IMR-90 (cell line): ENCODE measurements around the gene ZFPL1. TPM values are rescaled to one million over a fixed set of nuclear protein-coding genes. Genes with fewer than 3 reads are reported as not detected.

Experiments used
- ATAC-seq: fragments of 200-7000 bp; cut with Tn5 transposase; 2 replicates; pipeline ENCODE4 v1.9.1; 2020; ENCODE audit warnings: low read depth, mild to moderate bottlenecking, moderate library complexity
- BruUV-seq: library from RNA; stranded (reverse); fragments of 400-500 nt; replicated peaks from 2 replicates; lab custom pipeline; 2021; lab: Mats Ljungman, UMichigan
- CTCF ChIA-PET: fragments of 300-600 bp; formaldehyde crosslinking; extraction: SDS; loops from one replicate; lab custom pipeline; 2021; ENCODE audit warnings: antibody characterized with exemption; lab: Yijun Ruan, JAX
- POLR2A ChIA-PET: fragments of 300-600 bp; sonication (Branson Sonifier 250); formaldehyde crosslinking; loops from one replicate; lab custom pipeline; 2022; ENCODE audit warnings: antibody characterized with exemption; ENCODE audit not compliant: unreplicated experiment; lab: Charles Lee
- DNase-seq: peaks from one replicate; pipeline ENCODE4 v3.0.0; 2013
- H2AFZ ChIP-seq: replicated peaks from 2 replicates; pipeline ENCODE3; 2013; ENCODE audit warnings: low read length, mild to moderate bottlenecking; ENCODE audit not compliant: poor library complexity
- H2AK5ac ChIP-seq: 2 replicates; pipeline ENCODE4 v1.6.1; 2013; ENCODE audit warnings: low read depth, low read length, inconsistent platforms
- H2AK9ac ChIP-seq: replicated peaks from 2 replicates; pipeline ENCODE3; 2013; ENCODE audit warnings: mild to moderate bottlenecking, low read depth, low read length, moderate library complexity; ENCODE audit not compliant: poor library complexity
- H2BK120ac ChIP-seq: 2 replicates; pipeline ENCODE4 v1.6.1; 2013; ENCODE audit warnings: low read depth, low read length, inconsistent platforms
- H2BK15ac ChIP-seq: 3 replicates; pipeline ENCODE4 v1.6.1; 2013; ENCODE audit warnings: low read depth, low read length, inconsistent platforms
- H2BK20ac ChIP-seq: 2 replicates; pipeline ENCODE4 v1.6.1; 2013; ENCODE audit warnings: low read depth, mild to moderate bottlenecking, inconsistent platforms, low read length, moderate library complexity
- H2BK5ac ChIP-seq: 2 replicates; pipeline ENCODE4 v1.6.1; 2013; ENCODE audit warnings: mild to moderate bottlenecking, low read depth, low read length, inconsistent platforms; ENCODE audit not compliant: poor library complexity, severe bottlenecking
- H3K14ac ChIP-seq: replicated peaks from 2 replicates; pipeline ENCODE4 v1.6.1; 2013; ENCODE audit warnings: low read depth, low read length, inconsistent platforms
- H3K18ac ChIP-seq: 2 replicates; pipeline ENCODE4 v1.6.1; 2013; ENCODE audit warnings: low read depth, low read length, control low read depth
- H3K23ac ChIP-seq: 2 replicates; pipeline ENCODE4 v1.6.1; 2013; ENCODE audit warnings: low read depth, low read length, inconsistent platforms
- H3K27ac ChIP-seq: 2 replicates; pipeline ENCODE4 v1.5.1; 2013; ENCODE audit warnings: mild to moderate bottlenecking, control low read depth, low read length; ENCODE audit not compliant: insufficient read depth
- H3K27me3 ChIP-seq: 2 replicates; pipeline ENCODE4 v1.6.1; 2013; ENCODE audit warnings: low read length; ENCODE audit not compliant: control insufficient read depth, insufficient read depth
- H3K36me3 ChIP-seq: 2 replicates; pipeline ENCODE4 v1.6.1; 2013; ENCODE audit warnings: low read length, mixed read lengths; ENCODE audit not compliant: control insufficient read depth, insufficient read depth
- H3K4ac ChIP-seq: 2 replicates; pipeline ENCODE4 v1.6.1; 2013; ENCODE audit warnings: low read depth, low read length, inconsistent platforms
- H3K4me1 ChIP-seq: 2 replicates; pipeline ENCODE4 v1.6.1; 2013; ENCODE audit warnings: low read length, mixed read lengths; ENCODE audit not compliant: control insufficient read depth, insufficient read depth
- H3K4me2 ChIP-seq: 2 replicates; pipeline ENCODE4 v1.6.1; 2013; ENCODE audit warnings: low read depth, mild to moderate bottlenecking, control low read depth, low read length, moderate library complexity
- H3K4me3 ChIP-seq: 2 replicates; pipeline ENCODE4 v1.5.1; 2013; ENCODE audit warnings: low read depth, mild to moderate bottlenecking, control low read depth, low read length, moderate library complexity; ENCODE audit not compliant: insufficient read depth
- H3K56ac ChIP-seq: 2 replicates; pipeline ENCODE4 v1.6.1; 2013; ENCODE audit warnings: low read length, inconsistent platforms; ENCODE audit not compliant: insufficient read depth; ENCODE audit errors: extremely low read depth
- H3K79me1 ChIP-seq, 2 experiments: 2 replicates each; pipeline ENCODE4 v1.6.1; 2013; ENCODE audit warnings: low read length in 2 of 2, inconsistent platforms in 1 of 2, low read depth in 1 of 2
- H3K9ac ChIP-seq: 2 replicates; pipeline ENCODE4 v1.6.1; 2013; ENCODE audit warnings: low read depth, low read length, control low read depth
- H3K9me1 ChIP-seq: 2 replicates; pipeline ENCODE4 v1.6.1; 2013; ENCODE audit warnings: low read length, inconsistent platforms; ENCODE audit not compliant: insufficient read depth
- H3K9me3 ChIP-seq: 2 replicates; pipeline ENCODE4 v1.6.1; 2013; ENCODE audit warnings: low read length; ENCODE audit not compliant: control insufficient read depth, insufficient read depth
- H4K20me1 ChIP-seq: 2 replicates; pipeline ENCODE4 v1.6.1; 2013; ENCODE audit warnings: low read length, inconsistent platforms; ENCODE audit not compliant: insufficient read depth
- H4K5ac ChIP-seq: 2 replicates; pipeline ENCODE4 v1.6.1; 2013; ENCODE audit warnings: mild to moderate bottlenecking, low read depth, low read length, control low read depth
- H4K8ac ChIP-seq, 2 experiments: 2 replicates each; pipeline ENCODE4 v1.6.1; 2013; ENCODE audit warnings: low read depth in 2 of 2, low read length in 2 of 2, control low read depth in 1 of 2, inconsistent platforms in 1 of 2
- H4K91ac ChIP-seq: 2 replicates; pipeline ENCODE4 v1.6.1; 2013; ENCODE audit warnings: low read depth, low read length, inconsistent platforms; ENCODE audit not compliant: insufficient read depth
- BHLHE40 ChIP-seq: fragments of 150-350 bp; IDR thresholded peaks from 2 replicates; pipeline ENCODE4 v1.6.1; 2016; ENCODE audit warnings: mild to moderate bottlenecking, low read depth, low read length
- CEBPB ChIP-seq: IDR thresholded peaks from 2 replicates; pipeline ENCODE4 v1.6.1; 2012; ENCODE audit warnings: low read depth, low read length, improper control_type of control experiment
- CHD1 ChIP-seq: IDR thresholded peaks from 2 replicates; pipeline ENCODE4 v1.6.1; 2012; ENCODE audit warnings: low read depth, low read length, improper control_type of control experiment
- FOS ChIP-seq: fragments of 150-350 bp; IDR thresholded peaks from 2 replicates; pipeline ENCODE4 v1.6.1; 2016; ENCODE audit warnings: low read depth, low read length
- MAZ ChIP-seq: IDR thresholded peaks from 2 replicates; pipeline ENCODE4 v1.6.1; 2012; ENCODE audit warnings: low read depth, mild to moderate bottlenecking, low read length, improper control_type of control experiment, moderate library complexity, borderline replicate concordance
- MXI1 ChIP-seq: IDR thresholded peaks from 2 replicates; pipeline ENCODE4 v1.6.1; 2012; ENCODE audit warnings: low read depth, mild to moderate bottlenecking, low read length, moderate library complexity, borderline replicate concordance
- NFE2L2 ChIP-seq: fragments of 150-350 bp; IDR thresholded peaks from 2 replicates; pipeline ENCODE4 v1.6.1; 2016; ENCODE audit warnings: low read depth, mild to moderate bottlenecking, low read length
- POLR2A ChIP-seq: IDR thresholded peaks from 2 replicates; pipeline ENCODE4 v1.6.1; 2012; ENCODE audit warnings: mild to moderate bottlenecking, low read depth, low read length
- RAD21 ChIP-seq: IDR thresholded peaks from 2 replicates; pipeline ENCODE4 v1.6.1; 2012; ENCODE audit warnings: low read length, improper control_type of control experiment
- RFX5 ChIP-seq: IDR thresholded peaks from 2 replicates; pipeline ENCODE4 v1.8.0; 2012; ENCODE audit warnings: low read depth, mild to moderate bottlenecking, low read length, moderate library complexity
- SMC3 ChIP-seq: fragments of 150-350 bp; IDR thresholded peaks from 2 replicates; pipeline ENCODE4 v1.6.1; 2016; ENCODE audit warnings: low read depth, mild to moderate bottlenecking, antibody characterized with exemption, low read length, moderate library complexity
- WGBS, 2 experiments: methylation state at CpG; one replicate each; pipeline versions ENCODE4 v1.1.5 to v1.1.7; 2013; ENCODE audit warnings: missing lambda C conversion rate in 2 of 2; ENCODE audit not compliant: insufficient read length in 1 of 2; ENCODE audit errors: extremely low coverage in 2 of 2; 5-methylcytosine and 5-hydroxymethylcytosine counted together
- dilution Hi-C: fragments of 300-500 bp; cut with HindIII; formaldehyde crosslinking; loops from one replicate; pipeline ENCODE4 v1.14.3; 2018; ENCODE audit warnings: low sequenced_read_pairs; ENCODE audit not compliant: unreplicated experiment
- in situ Hi-C: fragments of 300-500 bp; cut with MboI; formaldehyde crosslinking; loops from 3 replicates; pipeline ENCODE4 v1.14.3; 2019; ENCODE audit warnings: low sequenced_read_pairs, inconsistent platforms, mixed read lengths
- intact Hi-C: fragments of 100-400 bp; cut with micrococcal nuclease; formaldehyde crosslinking; loops from 2 replicates; pipeline ENCODE4 v1.10.0; 2022
- polyA plus RNA-seq, 3 experiments: library from polyadenylated mRNA; depleted of rRNA; stranded (reverse); fragments of >200 nt; gene quantifications; 2 replicates each; pipeline ENCODE4 v1.2.3, GENCODE V29; 2012; ENCODE audit warnings: low replicate concordance in 1 of 3
- total RNA-seq: library from RNA; depleted of rRNA; stranded (reverse); fragments of >200 nt; gene quantifications from 2 replicates; pipeline ENCODE4 v1.2.3, GENCODE V29; 2012
- TF ChIP-seq, protein P1 (sequence below): fragments of 150-350 bp; IDR thresholded peaks from 2 replicates; pipeline ENCODE4 v1.6.1; 2017; ENCODE audit warnings: mild to moderate bottlenecking, antibody characterized with exemption, low read length, low read depth
- TF ChIP-seq, protein P2 (sequence below): fragments of 150-350 bp; IDR thresholded peaks from 2 replicates; pipeline ENCODE4 v1.6.1; 2016; ENCODE audit warnings: low read depth, mild to moderate bottlenecking, low read length, moderate library complexity, borderline replicate concordance
- TF ChIP-seq, protein P3 (sequence below): conservative IDR thresholded peaks from 2 replicates; pipeline ENCODE4 v1.5.1; 2012; ENCODE audit warnings: mild to moderate bottlenecking, low read depth, low read length, improper control_type of control experiment

ZFPL1 gene
- total and polyA plus RNA-seq, 2 of the 4 experiments (the other 2 are of a cell fraction) = 24.0 to 67.5 TPM

DNA sequence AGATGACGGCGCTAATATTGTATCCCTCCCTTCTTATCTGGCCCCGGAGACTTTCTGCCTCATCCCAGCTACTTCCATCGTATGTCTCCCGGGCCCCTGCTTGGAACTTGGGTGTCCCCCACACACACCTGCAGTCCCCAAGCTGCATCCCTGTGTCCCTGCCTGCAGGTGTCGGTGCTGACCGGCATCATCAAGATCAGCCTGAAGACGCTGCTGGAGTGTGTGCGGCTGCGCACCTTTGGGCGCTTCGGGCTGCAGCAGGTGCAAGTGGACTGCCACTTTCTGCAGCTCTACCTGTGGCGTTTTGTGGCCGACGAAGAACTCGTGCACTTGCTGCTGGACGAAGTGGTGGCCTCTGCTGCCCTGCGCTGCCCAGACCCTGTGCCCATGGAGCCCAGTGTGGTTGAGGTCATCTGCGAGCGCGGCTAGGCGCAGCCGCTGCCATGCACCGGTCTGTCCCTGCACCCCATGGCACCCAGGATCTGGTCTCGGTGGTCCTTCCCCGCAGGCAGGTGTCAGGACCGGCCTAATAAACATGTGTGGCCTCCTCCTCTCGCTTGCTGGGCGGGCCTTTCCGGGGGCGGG is 27.2 kb downstream of the ZFPL1 start:
- no peak overlapping the region for H3K18ac ChIP-seq
- DNase-seq (no peak), ATAC-seq (no peak)
- H3K9me3 ChIP-seq = no peaks in the 10 kb centered on the region
- TF ChIP-seq, protein P1, sequence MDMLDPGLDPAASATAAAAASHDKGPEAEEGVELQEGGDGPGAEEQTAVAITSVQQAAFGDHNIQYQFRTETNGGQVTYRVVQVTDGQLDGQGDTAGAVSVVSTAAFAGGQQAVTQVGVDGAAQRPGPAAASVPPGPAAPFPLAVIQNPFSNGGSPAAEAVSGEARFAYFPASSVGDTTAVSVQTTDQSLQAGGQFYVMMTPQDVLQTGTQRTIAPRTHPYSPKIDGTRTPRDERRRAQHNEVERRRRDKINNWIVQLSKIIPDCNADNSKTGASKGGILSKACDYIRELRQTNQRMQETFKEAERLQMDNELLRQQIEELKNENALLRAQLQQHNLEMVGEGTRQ = no peak
- no peak for TF ChIP-seq FOS
- TF ChIP-seq MXI1 = no peak
- TF ChIP-seq, protein P2, sequence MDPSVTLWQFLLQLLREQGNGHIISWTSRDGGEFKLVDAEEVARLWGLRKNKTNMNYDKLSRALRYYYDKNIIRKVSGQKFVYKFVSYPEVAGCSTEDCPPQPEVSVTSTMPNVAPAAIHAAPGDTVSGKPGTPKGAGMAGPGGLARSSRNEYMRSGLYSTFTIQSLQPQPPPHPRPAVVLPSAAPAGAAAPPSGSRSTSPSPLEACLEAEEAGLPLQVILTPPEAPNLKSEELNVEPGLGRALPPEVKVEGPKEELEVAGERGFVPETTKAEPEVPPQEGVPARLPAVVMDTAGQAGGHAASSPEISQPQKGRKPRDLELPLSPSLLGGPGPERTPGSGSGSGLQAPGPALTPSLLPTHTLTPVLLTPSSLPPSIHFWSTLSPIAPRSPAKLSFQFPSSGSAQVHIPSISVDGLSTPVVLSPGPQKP = no peak
- no peak for TF ChIP-seq BHLHE40
- no peak for TF ChIP-seq MAZ
- no peak for TF ChIP-seq NFE2L2
- TF ChIP-seq SMC3 = no peak
- no peak for TF ChIP-seq CEBPB
- no peak for TF ChIP-seq CHD1
- TF ChIP-seq POLR2A = no peak
- no peak for TF ChIP-seq RAD21
- TF ChIP-seq, protein P3, sequence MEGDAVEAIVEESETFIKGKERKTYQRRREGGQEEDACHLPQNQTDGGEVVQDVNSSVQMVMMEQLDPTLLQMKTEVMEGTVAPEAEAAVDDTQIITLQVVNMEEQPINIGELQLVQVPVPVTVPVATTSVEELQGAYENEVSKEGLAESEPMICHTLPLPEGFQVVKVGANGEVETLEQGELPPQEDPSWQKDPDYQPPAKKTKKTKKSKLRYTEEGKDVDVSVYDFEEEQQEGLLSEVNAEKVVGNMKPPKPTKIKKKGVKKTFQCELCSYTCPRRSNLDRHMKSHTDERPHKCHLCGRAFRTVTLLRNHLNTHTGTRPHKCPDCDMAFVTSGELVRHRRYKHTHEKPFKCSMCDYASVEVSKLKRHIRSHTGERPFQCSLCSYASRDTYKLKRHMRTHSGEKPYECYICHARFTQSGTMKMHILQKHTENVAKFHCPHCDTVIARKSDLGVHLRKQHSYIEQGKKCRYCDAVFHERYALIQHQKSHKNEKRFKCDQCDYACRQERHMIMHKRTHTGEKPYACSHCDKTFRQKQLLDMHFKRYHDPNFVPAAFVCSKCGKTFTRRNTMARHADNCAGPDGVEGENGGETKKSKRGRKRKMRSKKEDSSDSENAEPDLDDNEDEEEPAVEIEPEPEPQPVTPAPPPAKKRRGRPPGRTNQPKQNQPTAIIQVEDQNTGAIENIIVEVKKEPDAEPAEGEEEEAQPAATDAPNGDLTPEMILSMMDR = no peak
- TF ChIP-seq RFX5 = no peak
- no TSS peak for BruUV-seq
- ChIA-PET CTCF (interaction anchor here (1.3 to 3.5 kb wide), 2 partner anchors 9 to 13 kb away, joined by 5 to 15 read pairs; no protein-coding TSS in a partner anchor), POLR2A (interaction anchor here (0.6 to 1.0 kb wide), 2 partner anchors 11 to 12 kb away, joined by 3 to 5 read pairs; partner anchors contain the start of genes FAU and MRPL49)
- peaks cover 11% of the 10 kb centered on the region for H3K36me3 ChIP-seq
- dilution Hi-C loops (no loop called here), in situ Hi-C loops (no loop called here), intact Hi-C loops (loop anchor here (2.0 to 5.0 kb wide), 2 partner anchors 141 to 264 kb away; no protein-coding TSS in a partner anchor)
- peak overlapping the region; percentile 62 for H2AFZ ChIP-seq
- H3K4ac ChIP-seq = no peak overlapping the region
- no peak overlapping the region for H2BK15ac ChIP-seq
- no peak overlapping the region for H3K4me2 ChIP-seq
- H4K91ac ChIP-seq = no peak overlapping the region
- H2BK20ac ChIP-seq = no peak overlapping the region
- H2AK9ac ChIP-seq = peak overlapping the region; percentile 72
- H2AK5ac ChIP-seq = no peak overlapping the region
- WGBS, 2 experiments = 64% methylated on average over 20 of the region's 31 CpGs; no CpG with 5 or more reads in 1 of the 2 experiments
- H4K8ac ChIP-seq = no peak overlapping the region
- no peaks in the 10 kb centered on the region for H3K27me3 ChIP-seq
- H3K14ac ChIP-seq = no peak overlapping the region
- peaks cover 0 to 28% of the 10 kb centered on the region in 2 experiments for H3K79me1 ChIP-seq
- peaks cover 14% of the 10 kb centered on the region; the same call in 1 of the 2 replicates for H3K4me1 ChIP-seq
- no peak overlapping the region for H3K56ac ChIP-seq
- no peak overlapping the region for H2BK120ac ChIP-seq
- 0 out of 2 replicates have a peak, but pooled peaks cover 2% of the 10 kb centered on the region for H3K9me1 ChIP-seq
- H3K23ac ChIP-seq = no peak overlapping the region
- H2BK5ac ChIP-seq = no peak overlapping the region
- H3K4me3 ChIP-seq = no peak overlapping the region
- H4K5ac ChIP-seq = no peak overlapping the region
- H4K20me1 ChIP-seq = peaks cover 11% of the 10 kb centered on the region; the same call in 1 of the 2 replicates
- H3K9ac ChIP-seq = no peak overlapping the region
- no peak overlapping the region for H3K27ac ChIP-seq
